H1 (cell line): ENCODE results near the gene TARP.

ENCODE experiments used
- CTCF ChIA-PET: fragments of 300-600 bp; sonication (Branson Sonifier 250); formaldehyde crosslinking; loops from one replicate; lab custom pipeline; 2021; ENCODE audit not compliant: partially characterized antibody; lab: Charles Lee
- POLR2A ChIA-PET: fragments of 300-600 bp; sonication (Branson Sonifier 250); formaldehyde crosslinking; loops from one replicate; lab custom pipeline; 2021; ENCODE audit warnings: inconsistent platforms; ENCODE audit not compliant: partially characterized antibody; lab: Charles Lee
- DNase-seq, 2 experiments: peaks; one replicate each; pipeline versions ENCODE4 v3.0.0 to v3.0.0-alpha.2; 2010 to 2022; ENCODE audit warnings: low spot score in 2 of 2, low read depth in 1 of 2, mixed read lengths in 1 of 2
- FAIRE-seq: peaks from 2 replicates; lab custom pipeline; 2011; peaks lifted over from hg19 to GRCh38; lab: Jason Lieb, UNC
- H2AFZ ChIP-seq: 2 replicates; pipeline ENCODE4 v1.8.1; 2012; ENCODE audit warnings: low read length, inconsistent platforms
- H2AK5ac ChIP-seq: 2 replicates; pipeline ENCODE4 v1.6.1; 2013; ENCODE audit warnings: low read depth, low read length
- H2BK120ac ChIP-seq: replicated peaks from 2 replicates; pipeline ENCODE3; 2013; ENCODE audit warnings: low read depth, low read length, inconsistent platforms
- H2BK12ac ChIP-seq: 2 replicates; pipeline ENCODE4 v1.6.1; 2013; ENCODE audit warnings: low read depth, low read length
- H2BK15ac ChIP-seq: 2 replicates; pipeline ENCODE4 v1.6.1; 2013; ENCODE audit warnings: low read length
- H2BK20ac ChIP-seq: 2 replicates; pipeline ENCODE4 v1.6.1; 2013; ENCODE audit warnings: low read length
- H2BK5ac ChIP-seq: 2 replicates; pipeline ENCODE4 v1.6.1; 2013; ENCODE audit warnings: low read depth, low read length
- H3K14ac ChIP-seq: 2 replicates; pipeline ENCODE4 v1.6.1; 2013; ENCODE audit warnings: inconsistent platforms; ENCODE audit not compliant: insufficient read length
- H3K18ac ChIP-seq: 2 replicates; pipeline ENCODE4 v1.6.1; 2013; ENCODE audit warnings: low read length; ENCODE audit errors: extremely low read depth
- H3K23ac ChIP-seq: 2 replicates; pipeline ENCODE4 v1.6.1; 2013; ENCODE audit warnings: inconsistent platforms; ENCODE audit not compliant: insufficient read length
- H3K23me2 ChIP-seq: 2 replicates; pipeline ENCODE4 v1.6.1; 2013; ENCODE audit warnings: low read depth, low read length
- H3K27ac ChIP-seq: 2 replicates; pipeline ENCODE4 v1.6.1; 2011; ENCODE audit warnings: low read depth, low read length, inconsistent platforms
- H3K27me3 ChIP-seq, 4 experiments: replicated peaks in 1 of 4; 1 replicate in 1 of 4; 2 replicates in 3 of 4; pipeline versions ENCODE4 v1.6.1 to v1.8.1; 2011 to 2013; ENCODE audit warnings: low read length in 3 of 4, mild to moderate bottlenecking in 3 of 4, inconsistent platforms in 2 of 4, mixed read lengths in 2 of 4, moderate library complexity in 1 of 4; ENCODE audit not compliant: control insufficient read depth in 3 of 4, insufficient read depth in 3 of 4; ENCODE audit errors: extremely low read depth in 1 of 4
- H3K36me3 ChIP-seq, 4 experiments: 2 replicates each; pipeline versions ENCODE4 v1.6.1 to v1.8.1; 2011 to 2013; ENCODE audit warnings: mild to moderate bottlenecking in 4 of 4, low read length in 3 of 4, moderate library complexity in 2 of 4, control low read depth in 1 of 4, inconsistent platforms in 1 of 4; ENCODE audit not compliant: insufficient read depth in 4 of 4, control insufficient read depth in 2 of 4
- H3K4ac ChIP-seq: replicated peaks from 2 replicates; pipeline ENCODE3; 2013; ENCODE audit warnings: low read length, low read depth, mixed read lengths, inconsistent platforms; ENCODE audit not compliant: insufficient read length
- H3K4me1 ChIP-seq, 4 experiments: replicated peaks in 1 of 4; 1 replicate in 1 of 4; 2 replicates in 3 of 4; pipeline versions ENCODE4 v1.6.1 to v1.8.1; 2011 to 2013; ENCODE audit warnings: low read length in 3 of 4, inconsistent platforms in 2 of 4, mixed read lengths in 1 of 4; ENCODE audit not compliant: insufficient read depth in 4 of 4, control insufficient read depth in 3 of 4
- H3K4me2 ChIP-seq, 2 experiments: 2 replicates each; pipeline versions ENCODE4 v1.6.1 to v1.8.1; 2011 to 2013; ENCODE audit warnings: low read depth in 2 of 2, low read length in 2 of 2, control low read depth in 1 of 2, inconsistent platforms in 1 of 2, mild to moderate bottlenecking in 1 of 2; ENCODE audit not compliant: insufficient read depth in 1 of 2
- H3K4me3 ChIP-seq, 4 experiments: fragments of 200-600, 300-600 bp in 1 of 4; sonication (generic), shearing (Covaris generic), sonication (Bioruptor Twin) in 1 of 4; 2 replicates each; pipeline versions ENCODE4 v1.5.1 to v1.8.1; 2011 to 2016; ENCODE audit warnings: low read length in 4 of 4, low read depth in 3 of 4, control low read depth in 2 of 4, inconsistent platforms in 2 of 4, mild to moderate bottlenecking in 2 of 4, mixed read lengths in 1 of 4, moderate library complexity in 1 of 4; ENCODE audit not compliant: insufficient read depth in 2 of 4; ENCODE audit errors: extremely low read depth in 1 of 4
- H3K56ac ChIP-seq: replicated peaks from 2 replicates; pipeline ENCODE3; 2013; ENCODE audit warnings: low read depth, mild to moderate bottlenecking, mixed read lengths, low read length, inconsistent platforms; ENCODE audit not compliant: insufficient read length
- H3K79me1 ChIP-seq: 2 replicates; pipeline ENCODE4 v1.6.1; 2013; ENCODE audit warnings: low read depth, low read length, control low read depth
- H3K79me2 ChIP-seq, 2 experiments: 2 replicates each; pipeline versions ENCODE4 v1.6.1 to v1.8.1; 2012 to 2013; ENCODE audit warnings: low read length in 2 of 2, mild to moderate bottlenecking in 2 of 2, inconsistent platforms in 1 of 2; ENCODE audit not compliant: insufficient read depth in 2 of 2, control insufficient read depth in 1 of 2
- H3K9ac ChIP-seq, 4 experiments: replicated peaks in 1 of 4; 1 replicate in 1 of 4; 2 replicates in 3 of 4; pipeline versions ENCODE4 v1.6.1 to v1.8.1; 2011 to 2013; ENCODE audit warnings: low read depth in 3 of 4, low read length in 3 of 4, control low read depth in 2 of 4, mild to moderate bottlenecking in 2 of 4, moderate library complexity in 2 of 4, inconsistent platforms in 1 of 4; ENCODE audit errors: extremely low read depth in 1 of 4
- H3K9me3 ChIP-seq, 2 experiments: 2 replicates each; pipeline versions ENCODE4 v1.6.1 to v1.8.1; 2012 to 2013; ENCODE audit warnings: mild to moderate bottlenecking in 2 of 2, moderate library complexity in 2 of 2, control low read depth in 1 of 2, inconsistent platforms in 1 of 2, low read depth in 1 of 2, low read length in 1 of 2, mixed read lengths in 1 of 2; ENCODE audit not compliant: insufficient read depth in 2 of 2
- H4K20me1 ChIP-seq, 2 experiments: replicated peaks in 1 of 2; 2 replicates each; pipeline versions ENCODE3 to v1.8.1; 2011 to 2013; ENCODE audit warnings: inconsistent platforms in 2 of 2, low read length in 2 of 2, mild to moderate bottlenecking in 1 of 2; ENCODE audit not compliant: insufficient read depth in 2 of 2, control insufficient read depth in 1 of 2
- H4K5ac ChIP-seq: 2 replicates; pipeline ENCODE4 v1.6.1; 2013; ENCODE audit warnings: low read length, low read depth, mixed read lengths, inconsistent platforms; ENCODE audit not compliant: insufficient read length
- H4K8ac ChIP-seq: 2 replicates; pipeline ENCODE4 v1.8.0; 2013; ENCODE audit warnings: mild to moderate bottlenecking, moderate library complexity, low read length, inconsistent platforms; ENCODE audit not compliant: insufficient read depth; ENCODE audit errors: extremely low read depth
- H4K91ac ChIP-seq: replicated peaks from 2 replicates; pipeline ENCODE3; 2013; ENCODE audit warnings: low read length, mixed read lengths, inconsistent platforms; ENCODE audit not compliant: insufficient read length
- GABPA ChIP-seq: IDR thresholded peaks from 2 replicates; pipeline ENCODE4 v1.6.1; 2011; ENCODE audit warnings: mild to moderate bottlenecking, low read length, moderate library complexity, borderline replicate concordance; ENCODE audit not compliant: insufficient read depth
- SAP30 ChIP-seq: fragments of 300-600 bp; sonication (generic); IDR thresholded peaks from 2 replicates; pipeline ENCODE4 v1.7.1; 2012; ENCODE audit warnings: low read length, moderate library complexity, mild to moderate bottlenecking, inconsistent platforms; ENCODE audit not compliant: insufficient read depth, insufficient replicate concordance
- TAF7 ChIP-seq: optimal IDR thresholded peaks from 2 replicates; pipeline ENCODE3; 2011; ENCODE audit warnings: low read depth, mild to moderate bottlenecking, inconsistent platforms, low read length, moderate library complexity, borderline replicate concordance
- WGBS, 2 experiments: shearing (Covaris generic) in 1 of 2; methylation state at CpG; one replicate each; pipeline versions ENCODE4 v1.1.6 to v1.1.7; 2013 to 2015; ENCODE audit warnings: low lambda C conversion rate in 2 of 2, mixed read lengths in 2 of 2, inconsistent platforms in 1 of 2, low coverage in 1 of 2, missing lambda C conversion rate in 1 of 2; ENCODE audit not compliant: insufficient replicate concordance in 2 of 2, insufficient coverage in 1 of 2, insufficient read length in 1 of 2; ENCODE audit errors: extremely low coverage in 1 of 2, missing lambda C conversion rate in 1 of 2; 5-methylcytosine and 5-hydroxymethylcytosine counted together

Gene TARP

DNA sequence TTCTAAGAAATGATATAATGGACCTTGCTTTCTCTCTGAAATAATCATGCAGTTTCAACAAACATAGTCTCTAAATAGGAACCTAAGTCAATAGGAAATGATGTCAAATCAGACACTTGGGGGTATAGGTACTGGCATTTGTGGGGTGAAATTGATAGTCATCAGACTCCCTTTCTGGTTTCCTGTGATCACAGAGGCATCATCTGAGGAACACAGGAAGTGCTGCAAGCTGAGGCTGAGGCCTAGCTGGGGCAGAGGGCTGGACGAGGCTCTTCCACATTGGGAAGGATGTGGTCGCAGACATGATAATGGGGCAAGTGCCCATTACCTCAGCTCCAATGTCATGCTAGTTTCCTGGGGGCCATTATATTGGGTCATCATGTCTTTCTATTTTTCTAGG, 33.5 kb upstream of the TARP start:
- Histone ChIP-seq H2BK12ac (no peak overlapping the region), H3K79me1 (no peaks in the 10 kb centered on the region), H2BK15ac (no peak overlapping the region), H2BK5ac (no peak overlapping the region), H3K36me3 (no peaks in the 10 kb centered on the region), H4K5ac (no peak overlapping the region), H3K27me3 (no peaks in the 10 kb centered on the region), H4K91ac (no peak overlapping the region), H3K14ac (no peak overlapping the region), H3K27ac (no peak overlapping the region), H3K23me2 (no peaks in the 10 kb centered on the region), H3K4me3 (no peak overlapping the region), H3K4ac (no peak overlapping the region), H3K23ac (no peak overlapping the region), H2BK120ac (no peak overlapping the region), H2BK20ac (no peak overlapping the region), H3K9me3 (no peaks in the 10 kb centered on the region), H3K56ac (no peak overlapping the region), H3K79me2 (no peaks in the 10 kb centered on the region), H3K18ac (no peak overlapping the region), H4K20me1 (no peaks in the 10 kb centered on the region), H4K8ac (no peak overlapping the region), H2AFZ (no peak overlapping the region), H3K4me2 (no peak overlapping the region), H3K9ac (no peak overlapping the region), H2AK5ac (no peak overlapping the region), H3K4me1 (peaks cover 0 to 5% (median 0%) of the 10 kb centered on the region in 4 experiments; a peak in 1 of 7 replicates)
- ChIA-PET POLR2A (no interaction called here), CTCF (interaction anchor here (2.7 to 4.3 kb wide), 4 partner anchors 11 to 91 kb away, joined by 9 to 27 read pairs (median 15); no protein-coding TSS in a partner anchor)
- no peak for DNase-seq
- WGBS, 2 experiments, result 95% methylated on average over 2 of the region's 2 CpGs; no CpG with 5 or more reads in 1 of the 2 experiments
- FAIRE-seq, result no peak
- TF ChIP-seq SAP30 (no peak), GABPA (no peak), TAF7 (no peak)
